Occipital lobe (tissue), 2 donors: ENCODE results near the gene LMO1. TPM values are rescaled to one million over a fixed set of nuclear protein-coding genes. Genes with fewer than 3 reads are reported as not detected.

Source experiments
- DNase-seq: peaks from one replicate; lab custom pipeline; 2025; lab: John Stamatoyannopoulos, UW
- total RNA-seq: library from RNA; depleted of rRNA; stranded (reverse); fragments of >200 nt; gene quantifications from one replicate; pipeline ENCODE4 v1.2.3, GENCODE V29; 2014

The LMO1 gene
- total RNA-seq, 1 donor from 2014 or later, result 1.9 TPM

DNA sequence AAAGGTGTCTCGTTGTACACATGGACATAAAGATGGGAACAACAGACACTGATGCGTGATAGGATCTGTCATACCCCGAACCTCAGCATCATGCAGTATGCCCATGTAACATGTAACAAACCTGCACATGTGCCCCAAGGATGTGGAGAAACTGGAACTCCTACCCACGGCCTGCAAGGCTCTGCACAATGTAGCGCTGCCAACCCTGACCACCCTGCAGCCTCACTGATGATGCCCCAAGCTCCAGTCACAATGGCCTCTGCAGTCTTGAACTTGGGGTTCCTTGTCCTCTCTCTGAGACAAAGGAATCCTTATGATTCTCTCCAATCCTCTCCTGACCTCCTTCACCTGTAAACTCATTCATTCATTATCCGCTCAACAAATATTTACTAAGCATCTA is 14.2 kb downstream of the LMO1 start:
- DNase-seq, result no peak

GRCh38 chr11:8248786-8249185 is 14.9 kb downstream of the LMO1 start:
- no peak for DNase-seq

DNA sequence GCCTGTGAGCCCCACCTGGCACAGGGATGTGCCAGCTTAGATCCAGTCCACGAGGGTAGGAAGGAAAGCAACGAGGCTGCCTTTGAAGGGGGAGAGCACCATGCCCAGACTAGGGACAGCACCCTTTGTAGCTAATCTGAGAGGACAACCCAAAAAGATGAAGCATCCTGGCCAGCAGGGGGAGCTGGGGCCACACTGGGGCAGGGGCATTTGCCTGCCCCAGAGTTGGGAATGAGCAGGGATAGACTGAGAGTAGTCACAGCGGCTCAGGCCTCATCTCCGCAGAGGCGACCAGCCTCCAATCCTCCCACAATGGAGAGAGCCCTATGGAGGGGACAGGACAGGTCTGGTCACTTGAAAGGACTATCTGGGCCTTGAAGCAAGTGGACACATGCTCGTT is 16.4 kb downstream of the LMO1 start:
- DNase-seq, result no peak

DNA sequence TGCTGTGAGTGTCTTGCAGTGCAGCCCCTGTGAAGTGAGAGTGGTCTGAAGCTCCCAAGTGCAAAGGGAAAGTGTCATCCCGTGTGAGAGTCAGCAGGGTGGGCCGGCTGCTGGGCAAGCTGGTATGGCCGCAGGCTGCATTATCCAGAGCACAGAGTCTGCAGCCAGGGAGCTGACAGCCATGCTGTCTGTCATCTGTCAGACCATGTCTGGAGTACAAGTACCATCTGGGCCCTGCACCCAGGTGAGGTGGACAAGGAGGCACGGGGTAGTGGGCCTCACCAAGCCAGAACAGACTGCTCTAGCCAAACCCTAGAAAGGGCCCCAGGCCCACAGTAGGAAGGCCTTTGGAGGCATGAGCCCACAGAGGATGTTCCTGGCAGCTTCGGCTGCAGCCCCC is 20.2 kb downstream of the LMO1 start:
- DNase-seq, result no peak

GRCh38 chr11:8242499-8243280 is 21.0 kb downstream of the LMO1 start:
- DNase-seq, result no peak

DNA sequence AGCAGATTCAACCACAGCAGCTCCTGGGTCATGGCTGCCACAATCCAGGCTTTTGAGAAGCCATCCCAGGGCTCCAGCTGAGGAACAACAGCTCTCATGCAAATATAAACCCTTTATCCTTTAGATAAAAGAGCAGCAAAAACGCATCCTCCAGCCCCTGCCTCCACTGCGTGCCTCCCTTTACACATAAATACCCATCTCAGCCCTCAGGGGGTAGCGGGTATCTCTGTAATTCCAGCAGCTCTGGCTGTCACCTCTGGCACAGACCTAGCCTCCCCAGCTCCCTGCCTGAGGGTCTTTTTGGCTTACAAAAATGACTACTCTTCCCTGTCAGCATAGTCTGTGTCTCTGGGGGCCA is 21.6 kb downstream of the LMO1 start:
- DNase-seq, result no peak

GRCh38 chr11:8241373-8242117 is 22.1 kb downstream of the LMO1 start:
- DNase-seq, result no peak

DNA sequence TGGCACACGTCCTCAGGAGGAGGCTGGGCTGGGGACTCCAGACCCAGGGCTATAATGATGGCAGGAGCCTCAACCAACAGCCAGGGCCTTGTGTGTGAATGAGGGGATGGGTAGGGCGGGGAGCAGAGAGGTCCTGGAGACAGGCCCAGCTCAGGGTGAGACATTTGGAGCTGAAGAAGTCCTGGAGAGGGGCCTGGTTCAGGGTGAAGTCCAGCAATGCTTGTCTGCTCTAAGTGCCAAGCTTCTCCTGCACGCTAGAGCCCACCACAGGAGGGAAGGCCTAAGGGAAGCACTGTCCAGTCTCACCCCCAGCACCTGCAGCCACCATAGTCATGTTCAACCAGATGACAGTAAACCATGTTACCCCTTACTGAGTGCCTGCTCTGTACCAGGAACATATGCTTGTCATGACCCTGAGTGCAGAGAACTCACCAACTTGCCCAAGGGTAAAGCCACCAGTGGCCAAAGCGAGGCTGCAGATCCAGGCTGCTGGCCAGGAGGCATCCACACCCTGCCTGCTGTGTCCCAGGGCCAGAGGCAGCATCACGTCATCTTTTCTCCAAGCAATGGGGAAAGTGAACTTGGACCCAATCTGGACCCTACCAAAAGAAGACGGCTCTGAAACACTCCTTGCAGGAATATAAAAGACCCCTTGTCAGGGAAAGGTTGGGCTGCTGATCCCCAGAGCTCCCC is 24.0 kb downstream of the LMO1 start:
- DNase-seq, result no peak

DNA sequence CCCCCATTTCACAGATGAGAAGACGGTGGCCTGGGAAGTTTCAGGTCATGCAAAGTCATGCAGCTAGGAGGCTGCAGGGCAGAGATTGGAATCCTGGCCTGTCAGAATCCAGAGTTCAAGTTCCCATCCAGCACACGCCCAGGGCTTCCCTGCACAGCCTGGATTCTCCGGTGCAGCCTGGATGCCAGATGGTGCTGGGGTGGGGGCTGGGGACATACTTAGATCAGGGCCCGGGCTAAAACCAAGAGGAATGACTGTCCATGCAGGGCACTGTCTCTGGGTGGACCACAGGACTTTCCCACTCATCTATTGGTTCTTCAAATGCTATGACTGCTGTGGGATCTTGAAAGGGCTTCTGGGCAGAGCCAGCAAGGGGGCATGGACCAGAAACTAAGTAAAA is 24.6 kb downstream of the LMO1 start:
- no peak for DNase-seq

DNA sequence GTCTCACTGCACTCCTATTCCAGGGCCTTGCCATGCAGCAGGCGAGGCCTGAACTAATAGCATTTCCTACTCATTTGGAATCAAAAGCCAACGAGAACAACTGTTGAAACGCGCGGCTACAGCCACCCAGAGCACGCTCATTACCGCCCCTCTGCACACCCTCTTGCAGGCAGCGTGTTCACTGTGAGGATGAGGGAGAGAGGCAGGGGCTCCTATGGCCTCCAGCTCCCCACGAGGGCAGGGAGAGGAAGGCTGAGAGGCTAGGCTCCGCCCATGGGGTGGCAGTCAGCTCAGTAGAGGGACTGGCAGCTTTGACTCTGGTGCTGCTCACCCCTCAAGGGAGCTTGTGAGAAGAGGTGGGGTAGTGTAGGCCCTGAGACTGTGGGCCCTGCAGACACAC is 26.2 kb downstream of the LMO1 start:
- DNase-seq, result no peak

- no peak for DNase-seq
These were observed 27.8 kb downstream of the LMO1 start for GRCh38 chr11:8235925-8236324.

GRCh38 chr11:8234910-8235309 is 28.8 kb downstream of the LMO1 start:
- no peak for DNase-seq

GRCh38 chr11:8234425-8234821 is 29.3 kb downstream of the LMO1 start:
- no peak for DNase-seq

- DNase-seq, result no peak
These were observed 29.8 kb downstream of the LMO1 start for GRCh38 chr11:8233691-8234424.

- no peak for DNase-seq
These were observed 30.6 kb downstream of the LMO1 start for GRCh38 chr11:8232849-8233606.

GRCh38 chr11:8232414-8232813 is 31.3 kb downstream of the LMO1 start:
- DNase-seq, result no peak

GRCh38 chr11:8231979-8232378 is 31.7 kb downstream of the LMO1 start:
- no peak for DNase-seq

DNA sequence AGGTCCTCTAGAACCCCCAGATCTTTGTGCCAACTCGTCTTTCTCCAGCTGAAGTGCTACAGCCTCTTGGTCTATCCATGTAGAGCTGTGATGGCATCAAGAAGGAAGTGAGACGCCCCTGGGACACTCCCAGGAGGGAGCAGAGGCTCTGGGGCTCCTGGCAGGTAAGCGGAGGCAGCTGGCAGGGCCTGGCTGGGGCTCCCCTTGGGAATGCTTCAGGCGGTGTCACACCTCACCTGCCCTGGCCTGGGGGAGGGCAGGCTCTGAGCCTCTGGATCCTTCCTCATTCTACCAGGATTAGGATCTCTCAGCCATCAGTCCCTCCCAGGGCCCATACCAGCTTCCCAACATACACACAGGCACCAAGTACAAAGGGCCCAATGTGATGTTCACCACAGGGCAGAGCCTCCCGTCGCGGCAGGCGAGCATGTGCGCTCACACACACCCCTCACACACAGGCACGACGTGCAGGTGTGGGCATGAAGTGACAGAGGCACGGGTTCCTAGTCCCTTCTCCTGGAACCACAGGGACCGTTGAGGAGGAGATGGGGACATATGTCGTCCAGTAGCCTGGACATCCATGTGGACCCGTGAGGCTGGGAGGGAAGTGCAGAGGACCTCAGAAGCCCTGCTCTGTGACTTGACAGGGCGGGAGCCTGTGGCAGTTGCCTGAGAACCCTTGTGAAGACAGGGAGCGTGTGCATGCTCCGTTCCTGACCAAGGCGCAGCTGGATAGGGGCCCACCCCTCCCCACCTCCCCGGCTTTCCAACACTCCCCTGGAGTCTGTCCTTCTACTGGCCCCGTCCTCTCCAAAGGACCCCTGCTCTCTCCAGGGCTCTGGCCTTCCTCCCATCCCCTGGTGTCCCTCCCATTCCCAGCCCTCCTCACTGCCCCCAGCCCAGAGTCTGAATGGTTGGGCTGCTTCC is 32.5 kb downstream of the LMO1 start:
- DNase-seq, result no peak

GRCh38 chr11:8230178-8230859 is 33.4 kb downstream of the LMO1 start:
- DNase-seq, result no peak
